H1 (cell line): Measurements from ENCODE around the gene C4orf33. TPM values are rescaled to one million over a fixed set of nuclear protein-coding genes. Genes with fewer than 3 reads are reported as not detected.

Experiments
- CTCF ChIA-PET: fragments of 300-600 bp; sonication (Branson Sonifier 250); formaldehyde crosslinking; loops from one replicate; lab custom pipeline; 2021; ENCODE audit not compliant: partially characterized antibody; lab: Charles Lee
- POLR2A ChIA-PET: fragments of 300-600 bp; sonication (Branson Sonifier 250); formaldehyde crosslinking; loops from one replicate; lab custom pipeline; 2021; ENCODE audit warnings: inconsistent platforms; ENCODE audit not compliant: partially characterized antibody; lab: Charles Lee
- DNase-seq, 2 experiments: peaks; one replicate each; pipeline versions ENCODE4 v3.0.0 to v3.0.0-alpha.2; 2010 to 2022; ENCODE audit warnings: low spot score in 2 of 2, low read depth in 1 of 2, mixed read lengths in 1 of 2
- FAIRE-seq: peaks from 2 replicates; lab custom pipeline; 2011; peaks lifted over from hg19 to GRCh38; lab: Jason Lieb, UNC
- H2AFZ ChIP-seq: 2 replicates; pipeline ENCODE4 v1.8.1; 2012; ENCODE audit warnings: low read length, inconsistent platforms
- H2AK5ac ChIP-seq: 2 replicates; pipeline ENCODE4 v1.6.1; 2013; ENCODE audit warnings: low read depth, low read length
- H2BK120ac ChIP-seq: replicated peaks from 2 replicates; pipeline ENCODE3; 2013; ENCODE audit warnings: low read depth, low read length, inconsistent platforms
- H2BK12ac ChIP-seq: 2 replicates; pipeline ENCODE4 v1.6.1; 2013; ENCODE audit warnings: low read depth, low read length
- H2BK15ac ChIP-seq: 2 replicates; pipeline ENCODE4 v1.6.1; 2013; ENCODE audit warnings: low read length
- H2BK20ac ChIP-seq: 2 replicates; pipeline ENCODE4 v1.6.1; 2013; ENCODE audit warnings: low read length
- H2BK5ac ChIP-seq: 2 replicates; pipeline ENCODE4 v1.6.1; 2013; ENCODE audit warnings: low read depth, low read length
- H3K14ac ChIP-seq: 2 replicates; pipeline ENCODE4 v1.6.1; 2013; ENCODE audit warnings: inconsistent platforms; ENCODE audit not compliant: insufficient read length
- H3K18ac ChIP-seq: 2 replicates; pipeline ENCODE4 v1.6.1; 2013; ENCODE audit warnings: low read length; ENCODE audit errors: extremely low read depth
- H3K23ac ChIP-seq: 2 replicates; pipeline ENCODE4 v1.6.1; 2013; ENCODE audit warnings: inconsistent platforms; ENCODE audit not compliant: insufficient read length
- H3K23me2 ChIP-seq: 2 replicates; pipeline ENCODE4 v1.6.1; 2013; ENCODE audit warnings: low read depth, low read length
- H3K27ac ChIP-seq: 2 replicates; pipeline ENCODE4 v1.6.1; 2011; ENCODE audit warnings: low read depth, low read length, inconsistent platforms
- H3K27me3 ChIP-seq, 4 experiments: replicated peaks in 1 of 4; 1 replicate in 1 of 4; 2 replicates in 3 of 4; pipeline versions ENCODE4 v1.6.1 to v1.8.1; 2011 to 2013; ENCODE audit warnings: low read length in 3 of 4, mild to moderate bottlenecking in 3 of 4, inconsistent platforms in 2 of 4, mixed read lengths in 2 of 4, moderate library complexity in 1 of 4; ENCODE audit not compliant: control insufficient read depth in 3 of 4, insufficient read depth in 3 of 4; ENCODE audit errors: extremely low read depth in 1 of 4
- H3K36me3 ChIP-seq, 4 experiments: 2 replicates each; pipeline versions ENCODE4 v1.6.1 to v1.8.1; 2011 to 2013; ENCODE audit warnings: mild to moderate bottlenecking in 4 of 4, low read length in 3 of 4, moderate library complexity in 2 of 4, control low read depth in 1 of 4, inconsistent platforms in 1 of 4; ENCODE audit not compliant: insufficient read depth in 4 of 4, control insufficient read depth in 2 of 4
- H3K4ac ChIP-seq: replicated peaks from 2 replicates; pipeline ENCODE3; 2013; ENCODE audit warnings: low read length, low read depth, mixed read lengths, inconsistent platforms; ENCODE audit not compliant: insufficient read length
- H3K4me1 ChIP-seq, 4 experiments: replicated peaks in 1 of 4; 1 replicate in 1 of 4; 2 replicates in 3 of 4; pipeline versions ENCODE4 v1.6.1 to v1.8.1; 2011 to 2013; ENCODE audit warnings: low read length in 3 of 4, inconsistent platforms in 2 of 4, mixed read lengths in 1 of 4; ENCODE audit not compliant: insufficient read depth in 4 of 4, control insufficient read depth in 3 of 4
- H3K4me2 ChIP-seq, 2 experiments: 2 replicates each; pipeline versions ENCODE4 v1.6.1 to v1.8.1; 2011 to 2013; ENCODE audit warnings: low read depth in 2 of 2, low read length in 2 of 2, control low read depth in 1 of 2, inconsistent platforms in 1 of 2, mild to moderate bottlenecking in 1 of 2; ENCODE audit not compliant: insufficient read depth in 1 of 2
- H3K4me3 ChIP-seq, 4 experiments: fragments of 200-600, 300-600 bp in 1 of 4; sonication (generic), shearing (Covaris generic), sonication (Bioruptor Twin) in 1 of 4; 2 replicates each; pipeline versions ENCODE4 v1.5.1 to v1.8.1; 2011 to 2016; ENCODE audit warnings: low read length in 4 of 4, low read depth in 3 of 4, control low read depth in 2 of 4, inconsistent platforms in 2 of 4, mild to moderate bottlenecking in 2 of 4, mixed read lengths in 1 of 4, moderate library complexity in 1 of 4; ENCODE audit not compliant: insufficient read depth in 2 of 4; ENCODE audit errors: extremely low read depth in 1 of 4
- H3K56ac ChIP-seq: replicated peaks from 2 replicates; pipeline ENCODE3; 2013; ENCODE audit warnings: low read depth, mild to moderate bottlenecking, mixed read lengths, low read length, inconsistent platforms; ENCODE audit not compliant: insufficient read length
- H3K79me1 ChIP-seq: 2 replicates; pipeline ENCODE4 v1.6.1; 2013; ENCODE audit warnings: low read depth, low read length, control low read depth
- H3K79me2 ChIP-seq, 2 experiments: 2 replicates each; pipeline versions ENCODE4 v1.6.1 to v1.8.1; 2012 to 2013; ENCODE audit warnings: low read length in 2 of 2, mild to moderate bottlenecking in 2 of 2, inconsistent platforms in 1 of 2; ENCODE audit not compliant: insufficient read depth in 2 of 2, control insufficient read depth in 1 of 2
- H3K9ac ChIP-seq, 4 experiments: replicated peaks in 1 of 4; 1 replicate in 1 of 4; 2 replicates in 3 of 4; pipeline versions ENCODE4 v1.6.1 to v1.8.1; 2011 to 2013; ENCODE audit warnings: low read depth in 3 of 4, low read length in 3 of 4, control low read depth in 2 of 4, mild to moderate bottlenecking in 2 of 4, moderate library complexity in 2 of 4, inconsistent platforms in 1 of 4; ENCODE audit errors: extremely low read depth in 1 of 4
- H3K9me3 ChIP-seq, 2 experiments: 2 replicates each; pipeline versions ENCODE4 v1.6.1 to v1.8.1; 2012 to 2013; ENCODE audit warnings: mild to moderate bottlenecking in 2 of 2, moderate library complexity in 2 of 2, control low read depth in 1 of 2, inconsistent platforms in 1 of 2, low read depth in 1 of 2, low read length in 1 of 2, mixed read lengths in 1 of 2; ENCODE audit not compliant: insufficient read depth in 2 of 2
- H4K20me1 ChIP-seq, 2 experiments: replicated peaks in 1 of 2; 2 replicates each; pipeline versions ENCODE3 to v1.8.1; 2011 to 2013; ENCODE audit warnings: inconsistent platforms in 2 of 2, low read length in 2 of 2, mild to moderate bottlenecking in 1 of 2; ENCODE audit not compliant: insufficient read depth in 2 of 2, control insufficient read depth in 1 of 2
- H4K5ac ChIP-seq: 2 replicates; pipeline ENCODE4 v1.6.1; 2013; ENCODE audit warnings: low read length, low read depth, mixed read lengths, inconsistent platforms; ENCODE audit not compliant: insufficient read length
- H4K8ac ChIP-seq: 2 replicates; pipeline ENCODE4 v1.8.0; 2013; ENCODE audit warnings: mild to moderate bottlenecking, moderate library complexity, low read length, inconsistent platforms; ENCODE audit not compliant: insufficient read depth; ENCODE audit errors: extremely low read depth
- H4K91ac ChIP-seq: replicated peaks from 2 replicates; pipeline ENCODE3; 2013; ENCODE audit warnings: low read length, mixed read lengths, inconsistent platforms; ENCODE audit not compliant: insufficient read length
- ASH2L ChIP-seq: fragments of 200-600, 300-600 bp; sonication (generic); IDR thresholded peaks from one replicate; pipeline ENCODE4 v1.7.1; 2017; ENCODE audit warnings: low read length
- GABPA ChIP-seq: IDR thresholded peaks from 2 replicates; pipeline ENCODE4 v1.6.1; 2011; ENCODE audit warnings: mild to moderate bottlenecking, low read length, moderate library complexity, borderline replicate concordance; ENCODE audit not compliant: insufficient read depth
- HDAC2 ChIP-seq, 2 experiments: fragments of 300-600 bp in 1 of 2; sonication (generic) in 1 of 2; IDR thresholded peaks; 2 replicates each; pipeline ENCODE4 v1.6.1; 2011 to 2012; ENCODE audit warnings: low read depth in 2 of 2, low read length in 2 of 2, mild to moderate bottlenecking in 2 of 2, moderate library complexity in 2 of 2, borderline replicate concordance in 1 of 2, inconsistent platforms in 1 of 2
- SP4 ChIP-seq: IDR thresholded peaks from 2 replicates; pipeline ENCODE4 v1.6.1; 2012; ENCODE audit warnings: low read length, inconsistent platforms
- SRF ChIP-seq: IDR thresholded peaks from 2 replicates; pipeline ENCODE4 v1.6.1; 2011; ENCODE audit warnings: mild to moderate bottlenecking, low read depth, low read length, moderate library complexity
- SUZ12 ChIP-seq: fragments of 200-600 bp; sonication (generic); IDR thresholded peaks from 2 replicates; pipeline ENCODE4 v1.6.1; 2012; ENCODE audit warnings: mild to moderate bottlenecking, inconsistent platforms, low read length, moderate library complexity, mixed read lengths
- TBP ChIP-seq: IDR thresholded peaks from 2 replicates; pipeline ENCODE4 v1.6.1; 2011; ENCODE audit warnings: low read depth, low read length, improper control_type of control experiment
- TCF12 ChIP-seq: IDR thresholded peaks from 2 replicates; pipeline ENCODE4 v1.6.1; 2011; ENCODE audit warnings: low read depth, mild to moderate bottlenecking, low read length
- USF2 ChIP-seq: IDR thresholded peaks from 2 replicates; pipeline ENCODE4 v1.6.1; 2011; ENCODE audit warnings: low read length, improper control_type of control experiment
- WGBS, 2 experiments: shearing (Covaris generic) in 1 of 2; methylation state at CpG; one replicate each; pipeline versions ENCODE4 v1.1.6 to v1.1.7; 2013 to 2015; ENCODE audit warnings: low lambda C conversion rate in 2 of 2, mixed read lengths in 2 of 2, inconsistent platforms in 1 of 2, low coverage in 1 of 2, missing lambda C conversion rate in 1 of 2; ENCODE audit not compliant: insufficient replicate concordance in 2 of 2, insufficient coverage in 1 of 2, insufficient read length in 1 of 2; ENCODE audit errors: extremely low coverage in 1 of 2, missing lambda C conversion rate in 1 of 2; 5-methylcytosine and 5-hydroxymethylcytosine counted together
- polyA plus RNA-seq, 7 experiments: library from polyadenylated mRNA; depleted of rRNA in 3 of 7; stranded (reverse) in 5 of 7; unstranded in 2 of 7; fragments of >200 nt in 5 of 7; fragments of 200-250 nt in 2 of 7; gene quantifications; 1 replicate in 5 of 7; 2 replicates in 1 of 7; 4 replicates in 1 of 7; pipeline versions ENCODE4 v1.2.1 to v1.2.3, GENCODE V29; 2011 to 2013; ENCODE audit warnings: missing spikeins in 2 of 7, mixed read lengths in 2 of 7
- total RNA-seq: library from RNA; stranded (reverse); fragmentation: NEBNext Ultra II Directional; extraction: Animal tissue kit (Norgen Biotek cat#: 25700); gene quantifications from 2 replicates; pipeline ENCODE4 v1.2.1, GENCODE V29; 2021

Gene C4orf33
- total and polyA plus RNA-seq, 2 of the 8 experiments (the other 6 are each of a cell fraction or from before 2014, with no cell fraction given): 3.4 to 6.0 TPM

- Histone ChIP-seq H4K91ac (no peak overlapping the region), H3K4me2 (no peak overlapping the region), H3K9me3 (no peaks in the 10 kb centered on the region), H4K8ac (peak overlapping the region; percentile 62; the same call in 1 of the 2 replicates), H3K56ac (no peak overlapping the region), H2AK5ac (no peak overlapping the region), H2BK5ac (no peak overlapping the region), H3K9ac (no peak overlapping the region), H3K4me1 (no peaks in the 10 kb centered on the region; a peak in 1 of 7 replicates), H2AFZ (no peak overlapping the region), H3K4me3 (no peak overlapping the region), H3K79me1 (no peaks in the 10 kb centered on the region), H2BK15ac (no peak overlapping the region), H4K5ac (no peak overlapping the region), H2BK12ac (no peak overlapping the region), H3K18ac (no peak overlapping the region), H3K4ac (no peak overlapping the region), H2BK20ac (no peak overlapping the region), H3K14ac (no peak overlapping the region)
- ChIA-PET POLR2A (no interaction called here), CTCF (no interaction called here)
- 85% methylated on average over 5 of the region's 5 CpGs; no CpG with 5 or more reads in 1 of the 2 experiments for WGBS, 2 experiments
- no peak for FAIRE-seq
- TF ChIP-seq USF2 (no peak), HDAC2 (IDR thresholded peaks at IDR 0.05; ENCODE audit: borderline replicate concordance in 1 of 2, low read depth in 2 of 2, low read length in 2 of 2) (no peak), TBP (no peak), GABPA (no peak), SP4 (no peak), ASH2L (no peak), TCF12 (no peak), SUZ12 (no peak), SRF (no peak)
- TF ChIP-seq, all 59 proteins: peak for 0
- Histone ChIP-seq H3K27ac (no peak overlapping the region), H3K23ac (no peak overlapping the region), H3K79me2 (no peaks in the 10 kb centered on the region), H3K36me3 (no peaks in the 10 kb centered on the region), H4K20me1 (no peaks in the 10 kb centered on the region), H3K23me2 (no peaks in the 10 kb centered on the region), H2BK120ac (no peak overlapping the region), H3K27me3 (no peaks in the 10 kb centered on the region)
- no peak for DNase-seq
Observed at GRCh38 chr4:129117705-129118104, 21.8 kb downstream of the C4orf33 start.
